ENCODE measurements around the gene ADAM12. TPM values are rescaled to one million over a fixed set of nuclear protein-coding genes. Genes with fewer than 3 reads are reported as not detected.

The ADAM12 gene
- total and polyA plus RNA-seq, 10 donors: 0.51 to 7.0 (median 1.0) TPM

DNA sequence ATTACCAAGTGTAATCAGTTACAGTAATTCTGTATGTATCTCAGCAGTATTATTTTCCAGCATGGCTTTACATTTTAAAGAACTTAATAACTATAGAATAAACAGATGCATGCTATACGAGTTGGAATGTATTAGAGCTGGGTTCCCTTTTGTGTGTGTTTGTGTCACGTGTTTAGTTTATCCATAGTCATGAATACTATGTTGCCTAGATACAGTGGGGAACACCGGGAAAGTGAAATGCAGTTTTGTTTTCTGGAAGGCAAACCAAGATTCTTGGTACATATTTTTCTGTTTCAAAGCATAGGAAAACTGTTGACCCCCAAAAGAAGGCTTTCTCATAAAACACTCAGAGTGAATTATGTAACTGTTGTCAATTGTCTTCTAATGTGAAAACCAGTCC lies 372.9 kb downstream of the ADAM12 start:
- H3K27ac ChIP-seq: no peak overlapping the region
- H3K27me3 ChIP-seq (replicated peaks in 1 of 7): no peaks in the 10 kb centered on the region
- no peak for DNase-seq
- H3K36me3 ChIP-seq: no peaks in the 10 kb centered on the region
- H3K4me3 ChIP-seq: no peak overlapping the region
- H3K9me3 ChIP-seq: peaks cover 0 to 6% (median 0%) of the 10 kb centered on the region in 8 donors
- intact Hi-C loops (cut with DNase I; ENCODE audit: low total_unique reads): no loop called here
- H3K4me1 ChIP-seq: no peaks in the 10 kb centered on the region
- no peak for TF ChIP-seq POLR2AphosphoS5 (IDR thresholded peaks at IDR 0.05)
- TF ChIP-seq POLR2A (IDR thresholded peaks at IDR 0.05): no peak
- TF ChIP-seq, protein P1, sequence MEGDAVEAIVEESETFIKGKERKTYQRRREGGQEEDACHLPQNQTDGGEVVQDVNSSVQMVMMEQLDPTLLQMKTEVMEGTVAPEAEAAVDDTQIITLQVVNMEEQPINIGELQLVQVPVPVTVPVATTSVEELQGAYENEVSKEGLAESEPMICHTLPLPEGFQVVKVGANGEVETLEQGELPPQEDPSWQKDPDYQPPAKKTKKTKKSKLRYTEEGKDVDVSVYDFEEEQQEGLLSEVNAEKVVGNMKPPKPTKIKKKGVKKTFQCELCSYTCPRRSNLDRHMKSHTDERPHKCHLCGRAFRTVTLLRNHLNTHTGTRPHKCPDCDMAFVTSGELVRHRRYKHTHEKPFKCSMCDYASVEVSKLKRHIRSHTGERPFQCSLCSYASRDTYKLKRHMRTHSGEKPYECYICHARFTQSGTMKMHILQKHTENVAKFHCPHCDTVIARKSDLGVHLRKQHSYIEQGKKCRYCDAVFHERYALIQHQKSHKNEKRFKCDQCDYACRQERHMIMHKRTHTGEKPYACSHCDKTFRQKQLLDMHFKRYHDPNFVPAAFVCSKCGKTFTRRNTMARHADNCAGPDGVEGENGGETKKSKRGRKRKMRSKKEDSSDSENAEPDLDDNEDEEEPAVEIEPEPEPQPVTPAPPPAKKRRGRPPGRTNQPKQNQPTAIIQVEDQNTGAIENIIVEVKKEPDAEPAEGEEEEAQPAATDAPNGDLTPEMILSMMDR (IDR thresholded peaks at IDR 0.05 in 8 of 11, conservative IDR thresholded peaks at IDR 0.05 in 3 of 11): no peak
- 83 to 91% (median 87%) methylated on average over 3 of the region's 3 CpGs for WGBS, 5 donors

DNA sequence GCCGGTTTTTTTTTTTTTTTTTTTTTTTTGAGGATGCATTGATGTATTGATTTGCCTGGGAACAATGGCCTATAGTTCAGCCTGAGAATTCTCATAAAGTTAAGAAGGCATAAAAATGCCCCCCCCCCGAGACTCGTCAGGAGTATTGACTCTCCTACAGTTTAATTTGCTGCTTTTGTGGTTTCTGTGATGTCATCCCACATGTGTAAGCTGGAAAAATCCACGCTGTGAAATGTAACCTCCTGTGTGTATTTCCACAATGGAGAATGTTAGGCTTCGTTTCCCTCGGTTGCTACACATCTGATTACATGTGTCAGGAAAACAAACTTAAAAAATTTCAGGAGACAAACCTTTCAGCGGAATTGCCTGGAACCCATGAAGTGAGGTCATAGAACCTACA lies 374.0 kb downstream of the ADAM12 start:
- Histone ChIP-seq H3K4me1 (no peaks in the 10 kb centered on the region), H3K36me3 (no peaks in the 10 kb centered on the region), H3K27me3 (replicated peaks in 1 of 7) (no peaks in the 10 kb centered on the region), H3K9me3 (peaks cover 0 to 9% (median 0%) of the 10 kb centered on the region in 8 donors), H3K4me3 (no peak overlapping the region), H3K27ac (no peak overlapping the region)
- WGBS, 5 donors: 81 to 95% (median 86%) methylated on average over 7 of the region's 7 CpGs
- intact Hi-C loops (cut with DNase I; ENCODE audit: low total_unique reads): no loop called here
- TF ChIP-seq, protein P1 (IDR thresholded peaks at IDR 0.05 in 8 of 11, conservative IDR thresholded peaks at IDR 0.05 in 3 of 11): no peak
- TF ChIP-seq POLR2A (IDR thresholded peaks at IDR 0.05): no peak
- TF ChIP-seq POLR2AphosphoS5 (IDR thresholded peaks at IDR 0.05): no peak
- DNase-seq: no peak

DNA sequence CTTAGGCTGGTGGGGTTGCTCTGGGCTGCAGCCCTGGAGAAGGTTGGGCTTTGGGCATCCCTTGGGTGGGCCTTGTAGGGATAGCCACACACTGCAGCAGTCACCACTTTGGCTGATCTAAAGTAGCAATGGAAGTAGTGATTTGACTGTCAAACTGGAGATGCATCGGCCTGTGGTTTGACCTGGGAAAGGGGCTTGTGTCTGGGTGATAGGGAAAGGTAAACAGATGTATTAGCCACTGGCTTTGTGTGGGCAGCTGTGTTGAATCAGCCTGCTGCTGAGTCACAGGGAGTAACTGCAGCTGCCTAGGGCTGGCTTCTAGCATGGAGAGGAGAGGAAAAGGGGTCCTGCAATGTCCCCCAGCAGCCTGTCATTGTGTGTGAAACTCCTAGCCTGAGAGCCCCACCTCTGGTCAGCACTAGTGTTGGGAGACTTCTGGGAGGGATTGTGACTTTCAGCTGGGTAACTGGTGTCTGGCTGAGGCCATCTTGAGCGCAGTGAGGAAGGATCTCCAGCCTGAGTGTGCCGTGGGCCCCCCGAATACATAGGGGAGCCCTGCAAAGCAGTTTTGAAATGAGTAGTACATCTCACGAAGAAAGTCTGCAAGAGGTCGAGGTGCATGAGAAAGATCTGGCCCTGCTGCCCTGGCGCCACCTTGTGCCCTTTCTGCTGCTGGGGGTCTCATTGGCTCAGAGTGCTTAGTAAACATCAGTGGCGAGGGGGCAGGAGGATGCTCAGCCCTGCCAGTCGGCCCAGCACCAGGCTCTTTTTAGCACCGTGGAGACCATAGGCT lies 374.6 kb downstream of the ADAM12 start:
- DNase-seq: no peak
- H3K9me3 ChIP-seq: peaks cover 0 to 9% (median 0%) of the 10 kb centered on the region in 8 donors
- H3K27ac ChIP-seq: no peak overlapping the region
- WGBS, 5 donors: 80 to 89% (median 85%) methylated on average over 10 of the region's 10 CpGs
- no peaks in the 10 kb centered on the region for H3K36me3 ChIP-seq
- intact Hi-C loops (cut with DNase I; ENCODE audit: low total_unique reads): no loop called here
- H3K27me3 ChIP-seq (replicated peaks in 1 of 7): no peaks in the 10 kb centered on the region
- no peaks in the 10 kb centered on the region for H3K4me1 ChIP-seq
- TF ChIP-seq, protein P1 (IDR thresholded peaks at IDR 0.05 in 8 of 11, conservative IDR thresholded peaks at IDR 0.05 in 3 of 11): no peak
- no peak for TF ChIP-seq POLR2A (IDR thresholded peaks at IDR 0.05)
- no peak for TF ChIP-seq POLR2AphosphoS5 (IDR thresholded peaks at IDR 0.05)
- H3K4me3 ChIP-seq: no peak overlapping the region

DNA sequence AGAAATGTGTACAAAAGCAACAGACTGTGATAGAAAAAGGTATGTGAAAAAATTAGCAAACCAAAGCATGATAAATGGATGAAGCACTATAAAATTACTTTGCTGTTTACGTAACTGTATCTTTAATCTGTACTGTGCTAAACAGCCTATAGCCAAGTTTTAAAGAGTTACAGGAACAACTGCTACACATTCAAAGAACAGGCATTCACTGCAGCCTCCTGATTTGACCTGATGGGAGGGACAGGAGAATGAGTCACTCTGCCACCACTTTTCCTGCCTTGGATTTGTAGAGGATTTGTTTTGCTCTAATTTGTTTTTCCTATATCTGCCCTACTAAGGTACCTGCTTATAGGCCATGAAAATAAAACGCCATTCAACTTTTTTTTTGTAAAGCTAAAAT lies 375.8 kb downstream of the ADAM12 start:
- no peak for DNase-seq
- peaks cover 0 to 9% (median 0%) of the 10 kb centered on the region in 8 donors for H3K9me3 ChIP-seq
- no peaks in the 10 kb centered on the region for H3K27me3 ChIP-seq (replicated peaks in 1 of 7)
- H3K4me3 ChIP-seq: no peak overlapping the region
- no peaks in the 10 kb centered on the region for H3K36me3 ChIP-seq
- no peak overlapping the region for H3K27ac ChIP-seq
- TF ChIP-seq POLR2AphosphoS5 (IDR thresholded peaks at IDR 0.05) (no peak), POLR2A (IDR thresholded peaks at IDR 0.05) (no peak)
- TF ChIP-seq, protein P1 (IDR thresholded peaks at IDR 0.05 in 8 of 11, conservative IDR thresholded peaks at IDR 0.05 in 3 of 11): no peak
- intact Hi-C loops (cut with DNase I; ENCODE audit: low total_unique reads): no loop called here
- 89 to 97% (median 93%) methylated on average over 2 of the region's 2 CpGs for WGBS, 5 donors
- no peaks in the 10 kb centered on the region for H3K4me1 ChIP-seq

Measured in spleen (tissue), 11 donors.